NCI-H128 (cell line): ENCODE data around the gene RELN.

Source experiments
- DNase-seq: peaks from one replicate; lab custom pipeline; 2025; ENCODE audit not compliant: unreplicated experiment; lab: John Stamatoyannopoulos, UW

The RELN gene

GRCh38 chr7:103651593-103652377 is 337.7 kb downstream of the RELN start:
- no peak for DNase-seq

- no peak for DNase-seq
Observed at GRCh38 chr7:103649052-103649451, 340.4 kb downstream of the RELN start.

- DNase-seq = no peak
Observed at GRCh38 chr7:103648135-103648534, 341.3 kb downstream of the RELN start.

GRCh38 chr7:103644319-103644718 is 345.1 kb downstream of the RELN start:
- DNase-seq = no peak

GRCh38 chr7:103640031-103640779 is 349.3 kb downstream of the RELN start:
- DNase-seq = no peak

- no peak for DNase-seq
Observed at GRCh38 chr7:103637726-103638125, 351.7 kb downstream of the RELN start.

- DNase-seq = no peak
Observed at GRCh38 chr7:103637094-103637493, 352.4 kb downstream of the RELN start.

- DNase-seq = no peak
Observed at GRCh38 chr7:103636153-103636552, 353.3 kb downstream of the RELN start.

- no peak for DNase-seq
Observed at GRCh38 chr7:103632972-103633371, 356.5 kb downstream of the RELN start.

- DNase-seq = no peak
Observed at GRCh38 chr7:103632005-103632639, 357.3 kb downstream of the RELN start.

- DNase-seq = no peak
Observed at GRCh38 chr7:103630318-103630717, 359.1 kb downstream of the RELN start.

- DNase-seq = no peak
Observed at GRCh38 chr7:103628742-103629141, 360.7 kb downstream of the RELN start.

GRCh38 chr7:103626776-103627175 is 362.7 kb downstream of the RELN start:
- DNase-seq = no peak

- no peak for DNase-seq
Observed at GRCh38 chr7:103622274-103622673, 367.2 kb downstream of the RELN start.

- no peak for DNase-seq
Observed at GRCh38 chr7:103613655-103614642, 375.5 kb downstream of the RELN start.

- DNase-seq = no peak
Observed at GRCh38 chr7:103609778-103610177, 379.7 kb downstream of the RELN start.

- no peak for DNase-seq
Observed at GRCh38 chr7:103605640-103606039, 383.8 kb downstream of the RELN start.

- DNase-seq = no peak
Observed at GRCh38 chr7:103598326-103598905, 391.0 kb downstream of the RELN start.

GRCh38 chr7:103597606-103598005 is 391.9 kb downstream of the RELN start:
- DNase-seq = no peak

- DNase-seq = no peak
Observed at GRCh38 chr7:103594186-103594585, 395.3 kb downstream of the RELN start.
